Choroid plexus epithelial cell (primary cell): ENCODE results near the gene COA7.
"Not testable (repeated sequence)": the region's sequence is repeated elsewhere in the genome, so short reads cannot be mapped to it uniquely, and the experiment has no call there.

ENCODE experiments used
- DNase-seq: peaks from one replicate; pipeline ENCODE4 v3.0.0-alpha.2; 2010; ENCODE audit warnings: low read depth
- H3K4me3 ChIP-seq: 2 replicates; pipeline ENCODE4 v1.5.1; 2011; ENCODE audit warnings: low read depth, mild to moderate bottlenecking, control low read depth, low read length, moderate library complexity
- CTCF ChIP-seq: conservative IDR thresholded peaks from 2 replicates; pipeline ENCODE4 v1.5.1; 2011; ENCODE audit warnings: low read depth, mild to moderate bottlenecking, control low read depth, inconsistent platforms, low read length, moderate library complexity

The COA7 gene

DNA sequence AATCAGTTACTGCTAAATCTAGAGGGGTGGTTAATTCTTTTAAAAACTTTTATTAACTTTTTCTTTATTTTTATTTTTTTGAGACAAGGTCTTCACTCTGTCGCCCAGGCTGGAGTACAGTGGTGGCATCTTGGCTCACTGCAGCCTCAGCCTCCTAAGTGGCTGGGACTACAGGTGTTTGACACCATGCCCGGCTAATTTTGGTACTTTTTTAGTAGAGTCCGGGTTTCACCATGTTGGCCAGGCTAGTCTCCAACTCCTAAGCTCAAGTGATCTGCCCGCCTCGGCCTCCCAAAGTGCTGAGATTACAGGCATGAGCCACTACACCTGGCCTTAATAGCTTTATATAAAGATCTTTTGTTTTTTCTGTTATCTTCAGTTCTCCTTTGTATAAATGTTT lies 40.0 kb upstream of the COA7 start:
- DNase-seq = no peak
- TF ChIP-seq CTCF = no peak
- H3K4me3 ChIP-seq = no peak overlapping the region

DNA sequence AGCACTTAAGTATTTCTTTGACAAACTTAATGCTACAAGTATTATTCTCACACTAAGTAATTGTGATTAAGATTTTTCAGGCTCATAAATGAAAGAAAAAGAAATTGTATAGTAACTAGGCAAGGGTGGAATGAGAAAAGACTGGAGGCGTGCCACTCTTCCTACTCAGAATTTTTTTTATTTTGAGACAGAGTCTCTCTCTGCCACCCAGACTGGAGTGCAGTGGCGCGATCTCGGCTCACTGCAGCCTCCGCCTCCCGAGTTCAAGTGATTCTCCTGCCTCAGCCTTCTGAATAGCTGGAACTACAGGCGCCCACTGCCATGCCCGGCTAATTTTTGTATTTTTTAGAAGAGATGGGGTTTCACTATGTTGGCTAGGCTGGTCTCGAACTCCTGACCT lies 37.2 kb upstream of the COA7 start:
- H3K4me3 ChIP-seq, DNase-seq: not testable (repeated sequence)

DNA sequence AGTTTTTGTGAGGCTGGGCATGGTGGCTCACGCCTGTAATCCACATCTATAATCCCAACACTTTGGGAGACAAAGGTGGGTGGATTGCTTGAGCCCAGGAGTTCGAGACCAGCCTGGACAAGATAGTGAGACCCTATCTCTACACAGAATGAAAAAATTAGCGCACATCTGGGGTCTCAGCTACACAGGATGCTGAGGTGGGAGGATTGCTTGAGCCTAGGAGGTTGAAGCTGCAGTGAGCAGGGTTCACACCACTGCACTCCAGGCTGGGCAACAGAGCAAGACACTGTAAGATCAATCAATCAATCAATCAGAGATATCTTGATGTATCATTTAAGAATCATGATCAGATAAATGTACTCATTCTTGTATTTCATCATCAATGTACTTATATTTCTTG lies 35.2 kb upstream of the COA7 start:
- no peak for TF ChIP-seq CTCF
- no peak for DNase-seq
- no peak overlapping the region for H3K4me3 ChIP-seq

DNA sequence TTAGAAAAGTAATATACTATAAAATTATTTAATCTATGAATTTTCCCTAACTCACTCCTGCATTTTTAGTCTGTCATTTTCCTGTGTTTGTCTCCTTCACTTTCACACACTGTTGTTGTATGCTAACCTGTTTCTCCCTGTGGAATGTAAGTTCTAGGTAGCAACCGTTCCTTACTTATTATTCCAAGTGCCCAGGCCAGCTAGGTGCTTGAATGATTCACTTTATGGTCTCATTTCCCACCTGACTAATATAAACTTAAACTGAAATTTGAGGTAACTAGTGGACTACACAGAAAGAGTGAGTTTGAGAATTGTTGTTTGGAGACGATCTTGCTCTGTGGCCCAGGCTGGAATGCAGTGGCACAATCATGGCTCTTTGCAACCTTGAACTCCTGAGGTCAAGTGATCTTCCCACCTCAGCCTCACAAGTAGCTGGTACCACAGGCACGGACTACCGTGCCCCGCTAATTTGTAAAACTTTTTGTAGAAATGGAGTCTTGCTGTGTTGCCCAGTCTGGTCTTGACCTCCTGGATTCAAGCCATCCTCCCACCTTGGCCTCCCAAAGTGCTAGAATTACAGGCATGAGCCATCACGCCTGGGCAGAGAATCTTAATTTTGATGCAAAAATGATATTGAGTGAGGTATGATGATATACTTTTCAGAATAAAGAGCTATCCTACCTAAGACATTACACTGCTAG lies 30.0 kb upstream of the COA7 start:
- no peak for DNase-seq
- H3K4me3 ChIP-seq = no peak overlapping the region

GRCh38 chr1:52727114-52727586 lies 29.0 kb upstream of the COA7 start:
- no peak for TF ChIP-seq CTCF
- H3K4me3 ChIP-seq = peak overlapping the region; percentile 88
- peak; percentile 24 for DNase-seq

More for the DNA sequence above, 30.0 kb upstream of the COA7 start:
- TF ChIP-seq CTCF = no peak

DNA sequence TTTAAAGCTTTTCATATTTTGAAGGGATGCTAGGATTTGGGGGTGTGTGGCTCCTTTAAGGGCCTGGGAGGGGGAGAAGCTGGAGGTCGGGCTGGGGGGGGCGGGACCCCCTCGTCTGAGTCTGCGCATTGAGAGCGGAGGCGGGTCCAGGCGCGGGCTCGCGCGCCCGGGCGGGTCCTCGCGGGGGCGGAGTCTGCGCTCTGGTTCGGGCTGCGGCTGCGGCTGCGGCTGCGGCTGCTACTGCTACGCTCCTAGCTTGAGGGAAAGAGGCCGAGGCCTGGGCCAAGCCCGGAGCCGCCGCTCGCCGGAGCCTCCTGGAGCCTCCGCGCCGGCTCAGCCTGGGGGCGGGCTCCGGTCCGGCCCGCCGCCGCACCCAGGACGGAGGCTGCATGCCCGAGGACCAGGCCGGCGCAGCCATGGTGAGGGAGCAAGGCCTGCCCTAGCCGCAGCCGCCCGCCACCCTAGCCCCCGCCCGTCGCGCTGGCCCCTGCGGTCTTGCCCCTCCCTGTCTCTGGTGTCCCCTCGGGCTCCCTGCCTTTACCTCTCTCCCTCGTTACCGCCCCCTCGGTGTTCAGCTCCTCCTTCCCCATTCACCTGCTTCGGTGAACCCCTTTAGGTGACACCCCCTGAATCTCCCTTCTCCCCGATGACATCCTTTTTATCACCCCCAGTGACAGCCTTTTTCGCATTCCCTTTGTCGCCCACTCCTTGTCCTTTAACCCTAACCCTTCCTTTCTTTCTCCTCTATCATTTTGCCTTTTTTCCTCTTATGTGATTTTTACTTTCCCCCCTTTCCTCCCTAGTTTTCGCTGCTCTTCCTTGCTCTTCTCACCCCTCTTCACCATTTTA lies 28.3 kb upstream of the COA7 start, which contains the start of gene ZYG11B:
ZYG11B (plus strand) TSS at position 189 of the 849 bp plus-strand sequence; CDS start at position 390, 201 bp downstream.
- TF ChIP-seq CTCF = no peak
- DNase-seq = peak; percentile 87
- H3K4me3 ChIP-seq = peak within 1 kb of the TSS; percentile 88

DNA sequence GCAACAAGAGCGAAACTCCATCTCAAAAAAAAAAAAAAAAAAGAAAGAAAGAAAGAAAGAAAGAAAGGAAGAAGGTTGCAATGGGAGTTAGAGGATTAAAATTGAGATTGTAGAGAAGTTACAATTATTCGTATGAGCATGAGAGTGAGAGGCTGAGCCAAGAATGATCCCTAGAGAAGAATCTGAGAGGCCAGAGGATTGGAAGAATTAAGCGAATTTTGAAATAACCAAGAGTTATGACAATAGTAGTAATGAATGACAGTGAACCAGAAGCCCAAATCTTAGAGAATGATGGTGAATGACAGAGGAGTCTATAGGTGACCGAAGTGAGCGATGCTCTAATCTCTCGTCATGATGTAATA lies 27.7 kb upstream of the COA7 start:
- peak overlapping the region; percentile 88 for H3K4me3 ChIP-seq

More for the DNA sequence above, 27.7 kb upstream of the COA7 start:
- TF ChIP-seq CTCF = no peak
- DNase-seq = no peak
